Measurements from ENCODE around the gene MDN1. TPM values are rescaled to one million over a fixed set of nuclear protein-coding genes. Genes with fewer than 3 reads are reported as not detected.

The MDN1 gene
- total and polyA plus RNA-seq, 2 of the 13 experiments (the other 11 are each of a cell fraction or from before 2014, with no cell fraction given), result 18.8 to 52.9 TPM

DNA sequence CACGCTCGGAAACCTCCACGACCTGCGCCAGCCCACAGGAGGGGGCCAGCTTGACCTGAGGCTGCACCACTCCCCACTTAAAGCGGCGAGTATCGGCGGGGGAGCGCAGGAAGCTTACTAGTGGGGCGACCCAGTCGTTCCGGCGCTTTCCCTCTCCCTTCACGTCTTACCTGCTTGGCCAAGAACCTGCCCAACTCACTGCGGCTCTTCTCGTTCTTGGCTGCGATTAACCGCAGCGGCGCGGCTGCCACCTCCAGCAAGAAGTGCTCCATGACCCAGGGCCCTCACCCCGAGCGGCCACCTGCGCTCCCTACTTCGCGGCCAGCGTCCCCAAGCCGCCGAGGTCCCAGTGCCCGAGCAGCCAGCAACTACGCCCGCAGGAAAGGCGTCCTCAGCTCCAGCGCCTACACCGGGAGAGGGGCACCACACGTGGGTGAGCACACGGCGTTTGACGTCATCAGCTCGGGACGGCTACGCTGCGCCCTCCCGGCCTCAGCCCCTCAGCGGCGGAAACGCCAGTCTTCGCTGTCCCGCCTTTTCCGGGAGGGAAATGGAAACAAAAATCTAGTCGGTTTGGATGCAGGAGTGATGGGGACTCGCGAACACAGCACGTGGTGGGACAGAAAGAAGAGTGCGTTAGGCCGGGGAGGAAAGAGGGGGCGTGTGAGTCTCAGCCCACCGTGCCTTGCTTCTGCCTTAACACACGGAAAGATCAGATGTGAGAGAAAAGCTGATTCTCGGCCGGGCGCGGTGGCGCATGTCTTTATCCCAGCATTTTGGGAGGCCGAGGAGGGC, at the start of gene MDN1 (continued):
- TF ChIP-seq ATF2 (CRISPR knock-in tag; IDR thresholded peaks at IDR 0.05) (peak; percentile 48; the same call in 1 of the 2 replicates), HMG20A (CRISPR knock-in tag; IDR thresholded peaks at IDR 0.05; ENCODE audit: borderline replicate concordance) (no peak), SYNCRIP (IDR thresholded peaks at IDR 0.05; ENCODE audit: insufficient read depth, low read depth, low read length) (no peak), CEBPB (IDR thresholded peaks at IDR 0.05; ENCODE audit: borderline replicate concordance, low read depth, low read length) (no peak), ISL2 (CRISPR knock-in tag; IDR thresholded peaks at IDR 0.05) (peak; percentile 60; the same call in 1 of the 2 replicates), MIER2 (CRISPR knock-in tag; IDR thresholded peaks at IDR 0.05) (no peak), ZNF160 (CRISPR knock-in tag; IDR thresholded peaks at IDR 0.05) (peak; percentile 28; the same call in 1 of the 2 replicates), ATRX (CRISPR knock-in tag; IDR thresholded peaks at IDR 0.05; ENCODE audit: borderline replicate concordance) (no peak), CBX5 (CRISPR knock-in tag; IDR thresholded peaks at IDR 0.05; ENCODE audit: borderline replicate concordance) (peak; percentile 56; the same call in 1 of the 2 replicates), GMEB1 (CRISPR knock-in tag; IDR thresholded peaks at IDR 0.05; ENCODE audit: borderline replicate concordance) (peak; percentile 97), NR1H2 (CRISPR knock-in tag; IDR thresholded peaks at IDR 0.05; ENCODE audit: borderline replicate concordance, low read depth) (peak; percentile 57; the same call in 1 of the 2 replicates), HOXA9 (CRISPR knock-in tag; IDR thresholded peaks at IDR 0.05; ENCODE audit: borderline replicate concordance) (no peak), ZNF678 (CRISPR knock-in tag; IDR thresholded peaks at IDR 0.05) (0 out of 2 replicates have a peak, but pooled peaks have one; percentile 82), ZNF280D (CRISPR knock-in tag; IDR thresholded peaks at IDR 0.05) (0 out of 2 replicates have a peak, but pooled peaks have one; percentile 31), ZNF619 (CRISPR knock-in tag; IDR thresholded peaks at IDR 0.05) (peak; percentile 94), KLF12 (CRISPR knock-in tag; IDR thresholded peaks at IDR 0.05; ENCODE audit: borderline replicate concordance) (0 out of 2 replicates have a peak, but pooled peaks have one; percentile 27), KLF13 (CRISPR knock-in tag; IDR thresholded peaks at IDR 0.05) (no peak)
- TF ChIP-seq, protein P1, sequence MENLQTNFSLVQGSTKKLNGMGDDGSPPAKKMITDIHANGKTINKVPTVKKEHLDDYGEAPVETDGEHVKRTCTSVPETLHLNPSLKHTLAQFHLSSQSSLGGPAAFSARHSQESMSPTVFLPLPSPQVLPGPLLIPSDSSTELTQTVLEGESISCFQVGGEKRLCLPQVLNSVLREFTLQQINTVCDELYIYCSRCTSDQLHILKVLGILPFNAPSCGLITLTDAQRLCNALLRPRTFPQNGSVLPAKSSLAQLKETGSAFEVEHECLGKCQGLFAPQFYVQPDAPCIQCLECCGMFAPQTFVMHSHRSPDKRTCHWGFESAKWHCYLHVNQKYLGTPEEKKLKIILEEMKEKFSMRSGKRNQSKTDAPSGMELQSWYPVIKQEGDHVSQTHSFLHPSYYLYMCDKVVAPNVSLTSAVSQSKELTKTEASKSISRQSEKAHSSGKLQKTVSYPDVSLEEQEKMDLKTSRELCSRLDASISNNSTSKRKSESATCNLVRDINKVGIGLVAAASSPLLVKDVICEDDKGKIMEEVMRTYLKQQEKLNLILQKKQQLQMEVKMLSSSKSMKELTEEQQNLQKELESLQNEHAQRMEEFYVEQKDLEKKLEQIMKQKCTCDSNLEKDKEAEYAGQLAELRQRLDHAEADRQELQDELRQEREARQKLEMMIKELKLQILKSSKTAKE (CRISPR knock-in tag; IDR thresholded peaks at IDR 0.05; ENCODE audit: borderline replicate concordance), result no peak
- TF ChIP-seq, protein P2, sequence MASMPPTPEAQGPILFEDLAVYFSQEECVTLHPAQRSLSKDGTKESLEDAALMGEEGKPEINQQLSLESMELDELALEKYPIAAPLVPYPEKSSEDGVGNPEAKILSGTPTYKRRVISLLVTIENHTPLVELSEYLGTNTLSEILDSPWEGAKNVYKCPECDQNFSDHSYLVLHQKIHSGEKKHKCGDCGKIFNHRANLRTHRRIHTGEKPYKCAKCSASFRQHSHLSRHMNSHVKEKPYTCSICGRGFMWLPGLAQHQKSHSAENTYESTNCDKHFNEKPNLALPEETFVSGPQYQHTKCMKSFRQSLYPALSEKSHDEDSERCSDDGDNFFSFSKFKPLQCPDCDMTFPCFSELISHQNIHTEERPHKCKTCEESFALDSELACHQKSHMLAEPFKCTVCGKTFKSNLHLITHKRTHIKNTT (CRISPR knock-in tag; IDR thresholded peaks at IDR 0.05), result no peak

Measured in HepG2 (cell line).